Effector CD8-positive, alpha-beta T cell (primary cell): Measurements from ENCODE around the gene MRGPRE.
"Not testable (repeated sequence)": the region's sequence is repeated elsewhere in the genome, so short reads cannot be mapped to it uniquely, and the experiment has no call there.

Experiments used
- DNase-seq: peaks from one replicate; lab custom pipeline; 2025; lab: John Stamatoyannopoulos, UW
- total RNA-seq, 4 experiments: gene quantifications; one replicate each; lab custom pipeline; 2026; lab: John Stamatoyannopoulos, UW

Gene MRGPRE
- total RNA-seq = 0 to 0.09 (median 0) reads per million in 4 experiments

DNA sequence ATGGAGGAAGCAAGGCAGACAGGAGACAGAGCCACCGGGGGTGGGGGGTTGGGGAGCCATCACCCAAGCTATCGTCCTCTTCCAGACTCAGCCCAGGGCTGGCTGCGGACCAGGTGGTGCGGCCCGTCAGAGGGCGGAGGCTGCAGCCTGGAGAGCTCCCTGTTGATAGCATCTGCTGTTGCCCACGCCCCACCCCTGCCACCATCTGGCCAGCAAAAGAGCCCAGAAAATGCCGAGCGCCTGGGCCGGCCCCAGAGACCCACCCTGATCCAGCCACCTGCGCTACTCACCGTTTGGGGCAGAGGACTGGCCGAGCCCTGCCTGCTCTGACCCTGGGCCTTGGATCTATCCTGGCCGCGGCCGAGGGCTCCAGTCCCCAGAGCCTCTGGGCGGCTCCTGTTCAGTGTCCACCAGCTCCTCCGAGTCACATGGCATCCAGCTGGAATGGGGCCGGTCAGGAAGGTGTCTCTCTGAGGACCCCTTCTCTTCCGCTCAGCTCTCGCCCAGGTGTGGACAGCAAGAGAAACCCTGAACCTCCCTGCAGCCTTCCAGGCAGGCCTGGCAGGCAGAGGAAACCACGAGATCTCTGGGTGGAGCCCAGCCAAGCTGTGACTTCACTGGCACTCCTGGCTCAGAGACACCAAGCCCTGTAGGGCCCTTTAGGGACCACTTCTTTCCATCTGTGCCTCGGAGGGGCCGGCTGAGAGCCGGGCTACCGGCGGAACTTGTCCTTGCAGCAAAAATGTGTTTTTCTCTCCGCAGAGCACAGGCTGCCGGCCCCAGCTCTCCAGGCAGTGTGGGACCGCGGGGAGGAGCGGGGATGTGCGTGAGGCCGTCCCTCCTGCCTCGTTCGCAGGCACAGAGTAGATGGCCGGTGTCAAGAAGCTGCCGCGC lies at the start of gene MRGPRE:
MRGPRE (minus strand) TSS at position 567 of the 894 bp plus-strand sequence. CDS start 3,618 bp downstream, outside the sequence.
- DNase-seq = no peak

DNA sequence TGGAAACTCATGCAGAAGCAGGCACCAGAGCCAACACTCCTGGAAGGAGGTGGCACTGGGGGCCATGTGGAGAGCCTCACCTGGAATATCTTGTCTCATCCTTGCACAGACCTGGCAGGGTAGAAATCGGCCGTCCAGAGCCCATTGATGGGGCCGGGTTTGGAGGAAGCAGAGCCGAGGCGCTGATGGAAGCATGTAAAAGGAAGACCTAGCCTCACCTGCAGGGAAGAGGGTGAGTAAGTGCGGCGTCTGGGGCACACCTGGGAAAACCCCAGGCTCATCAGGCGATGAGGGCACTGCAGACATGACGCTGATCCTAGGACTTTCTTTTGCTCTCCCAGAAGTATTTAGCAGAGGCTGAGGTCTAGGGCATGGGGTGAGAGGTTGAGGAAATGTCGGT lies 48.9 kb upstream of the MRGPRE start:
- DNase-seq = not testable (repeated sequence)

DNA sequence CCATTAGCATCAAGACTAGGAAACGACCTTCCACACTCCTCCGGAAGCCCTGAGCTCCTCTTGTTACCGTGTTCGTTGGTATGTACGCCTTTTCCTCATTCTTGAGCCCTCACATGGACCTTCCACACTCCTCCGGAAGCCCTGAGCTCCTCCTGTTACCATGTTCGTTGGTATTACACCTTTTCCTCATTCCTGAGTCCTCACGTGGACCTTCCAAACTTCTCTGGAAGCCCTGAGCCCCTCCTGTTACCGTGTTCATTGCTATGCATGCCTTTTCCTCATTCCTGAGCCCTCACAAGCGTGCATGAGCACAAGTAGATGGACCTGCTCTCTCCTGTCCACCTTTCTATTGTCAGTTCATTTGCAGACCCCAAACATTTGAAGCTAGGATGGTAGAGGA lies 48.4 kb upstream of the MRGPRE start:
- DNase-seq = not testable (repeated sequence)

DNA sequence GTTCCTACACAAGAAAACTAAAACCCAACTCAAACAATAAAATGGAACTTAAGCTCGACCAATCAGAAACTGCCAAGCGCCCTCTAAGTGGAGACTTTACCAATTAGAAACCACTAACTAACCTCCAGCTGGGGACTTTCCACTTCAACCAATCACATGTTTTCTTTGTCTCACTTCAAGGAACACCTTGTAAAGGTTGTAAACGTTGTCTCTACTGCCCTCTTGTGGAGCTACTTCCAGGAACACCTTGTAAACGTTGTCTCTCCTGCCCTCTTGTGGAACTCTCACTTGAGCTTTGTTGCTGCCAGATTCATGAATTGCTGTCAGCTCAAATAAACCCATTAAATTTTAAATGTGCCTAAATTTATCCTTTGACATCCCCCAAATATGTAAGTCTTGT lies 46.7 kb upstream of the MRGPRE start:
- not testable (repeated sequence) for DNase-seq

DNA sequence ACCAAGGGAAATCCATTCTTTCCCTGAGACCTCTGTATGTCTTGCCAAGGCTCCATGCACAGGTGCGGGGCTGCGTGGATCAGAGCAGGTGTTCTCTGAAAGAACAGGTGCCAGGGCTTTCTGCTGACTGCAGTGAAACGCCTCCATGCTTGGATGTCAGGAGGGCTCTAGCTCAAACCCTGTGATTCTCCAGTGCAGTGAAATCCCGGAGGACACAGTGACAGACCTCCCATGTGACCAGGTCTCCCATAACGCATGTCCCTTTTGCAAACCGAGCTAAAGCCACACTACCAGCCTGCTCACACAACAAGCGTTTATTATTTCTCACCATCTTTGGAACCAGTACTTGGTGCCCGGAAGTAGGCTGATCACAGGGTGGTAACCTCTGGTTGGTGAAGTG lies 41.4 kb upstream of the MRGPRE start:
- not testable (repeated sequence) for DNase-seq

- not testable (repeated sequence) for DNase-seq
These were observed 30.3 kb upstream of the MRGPRE start for GRCh38 chr11:3262548-3262947.

DNA sequence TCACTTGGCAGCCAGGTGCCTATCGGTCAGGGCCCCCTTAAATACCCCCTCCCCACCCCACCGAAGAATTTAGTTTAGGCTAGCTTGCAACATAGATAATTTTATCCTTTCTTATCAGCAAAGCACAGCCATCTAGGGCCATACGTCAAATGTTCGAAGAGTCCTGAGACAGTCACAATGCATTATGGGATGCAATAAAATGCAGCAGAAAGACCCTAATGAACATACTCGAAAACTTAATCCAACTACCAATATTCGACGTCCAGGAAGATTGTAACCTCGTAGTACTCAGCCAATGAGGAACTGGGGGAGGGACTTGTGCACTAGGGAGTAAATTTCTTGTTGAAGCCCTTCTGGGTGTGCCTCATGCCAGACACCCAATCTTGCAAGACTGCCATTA lies 29.6 kb upstream of the MRGPRE start:
- not testable (repeated sequence) for DNase-seq

DNA sequence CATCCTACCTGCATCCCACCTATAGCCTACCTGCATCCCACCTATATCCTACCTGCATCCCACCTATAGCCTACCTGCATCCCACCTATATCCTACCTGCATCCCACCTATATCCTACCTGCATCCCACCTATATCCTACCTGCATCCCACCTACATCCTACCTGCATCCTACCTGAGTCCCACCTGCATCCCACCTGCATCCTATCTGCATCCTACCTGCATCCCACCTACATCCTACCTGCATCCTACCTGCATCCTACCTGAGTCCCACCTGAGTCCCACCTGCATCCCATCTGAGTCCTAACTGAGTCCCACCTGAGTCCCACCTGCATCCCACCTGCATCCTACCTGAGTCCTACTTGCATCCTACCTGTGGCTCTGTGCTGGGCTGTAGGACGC lies 25.3 kb upstream of the MRGPRE start:
- DNase-seq = not testable (repeated sequence)

DNA sequence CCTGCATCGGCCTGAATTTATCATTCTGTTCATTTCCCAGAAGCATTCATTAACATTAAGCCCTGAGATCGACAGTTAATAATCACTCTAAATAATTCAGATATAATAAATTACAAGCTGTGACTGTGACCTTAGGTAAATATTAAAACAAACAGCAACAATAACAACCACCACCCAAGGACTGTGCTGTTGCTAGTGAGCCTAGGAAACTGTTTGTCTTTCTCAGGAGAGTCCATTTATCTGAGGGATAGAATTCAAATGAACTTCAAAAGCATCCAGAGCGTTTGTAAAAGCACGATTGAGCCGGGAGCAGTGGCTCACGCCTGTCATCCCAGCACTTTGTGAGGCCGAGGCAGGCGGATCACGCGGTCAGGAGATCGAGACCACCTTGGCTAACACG lies 23.0 kb upstream of the MRGPRE start:
- DNase-seq = not testable (repeated sequence)

GRCh38 chr11:3254773-3255172 lies 22.6 kb upstream of the MRGPRE start:
- not testable (repeated sequence) for DNase-seq

- DNase-seq = no peak
These were observed 12.9 kb upstream of the MRGPRE start for GRCh38 chr11:3245071-3245470.

- DNase-seq = no peak
These were observed 11.7 kb upstream of the MRGPRE start for GRCh38 chr11:3243880-3244279.

- no peak for DNase-seq
These were observed 4.9 kb upstream of the MRGPRE start for GRCh38 chr11:3237119-3237518.

DNA sequence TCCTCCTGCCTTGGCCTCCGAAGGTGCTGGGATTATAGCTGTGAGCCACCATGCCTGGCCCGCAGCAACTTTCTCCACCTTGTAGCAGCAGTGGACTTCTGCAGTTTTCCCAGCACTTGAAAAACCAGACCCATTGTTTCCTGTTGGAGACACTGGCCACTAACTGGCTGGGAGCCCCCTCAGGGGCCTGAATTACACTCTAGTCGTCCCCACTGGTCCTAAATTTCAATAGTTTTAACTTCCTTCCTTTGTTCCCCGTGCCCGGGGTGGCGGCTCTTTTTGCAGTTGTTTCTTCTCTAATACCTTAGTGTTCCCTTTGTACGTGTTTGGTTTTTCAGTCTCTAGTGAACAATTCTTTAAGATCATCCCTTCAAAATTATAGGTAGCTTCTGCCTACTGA lies 2.6 kb upstream of the MRGPRE start:
- no peak for DNase-seq

- no peak for DNase-seq
These were observed 739 bp upstream of the MRGPRE start for GRCh38 chr11:3232956-3233355.

DNA sequence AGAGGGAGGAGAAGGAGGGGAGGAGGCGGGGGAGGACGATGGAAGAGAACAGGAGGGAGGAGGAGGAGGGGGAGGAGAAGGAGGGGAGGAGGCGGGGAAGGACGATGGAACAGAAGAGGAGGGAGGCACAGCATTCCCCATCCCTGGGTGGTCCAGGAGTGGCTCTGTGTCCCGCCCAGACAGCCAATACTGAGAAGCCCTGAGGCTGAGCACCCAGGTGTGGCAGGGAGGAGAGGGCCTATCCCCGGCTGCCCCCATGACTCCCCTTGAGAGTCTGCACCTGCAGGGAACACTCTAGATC lies 717 bp downstream of the MRGPRE start:
- no peak for DNase-seq

DNA sequence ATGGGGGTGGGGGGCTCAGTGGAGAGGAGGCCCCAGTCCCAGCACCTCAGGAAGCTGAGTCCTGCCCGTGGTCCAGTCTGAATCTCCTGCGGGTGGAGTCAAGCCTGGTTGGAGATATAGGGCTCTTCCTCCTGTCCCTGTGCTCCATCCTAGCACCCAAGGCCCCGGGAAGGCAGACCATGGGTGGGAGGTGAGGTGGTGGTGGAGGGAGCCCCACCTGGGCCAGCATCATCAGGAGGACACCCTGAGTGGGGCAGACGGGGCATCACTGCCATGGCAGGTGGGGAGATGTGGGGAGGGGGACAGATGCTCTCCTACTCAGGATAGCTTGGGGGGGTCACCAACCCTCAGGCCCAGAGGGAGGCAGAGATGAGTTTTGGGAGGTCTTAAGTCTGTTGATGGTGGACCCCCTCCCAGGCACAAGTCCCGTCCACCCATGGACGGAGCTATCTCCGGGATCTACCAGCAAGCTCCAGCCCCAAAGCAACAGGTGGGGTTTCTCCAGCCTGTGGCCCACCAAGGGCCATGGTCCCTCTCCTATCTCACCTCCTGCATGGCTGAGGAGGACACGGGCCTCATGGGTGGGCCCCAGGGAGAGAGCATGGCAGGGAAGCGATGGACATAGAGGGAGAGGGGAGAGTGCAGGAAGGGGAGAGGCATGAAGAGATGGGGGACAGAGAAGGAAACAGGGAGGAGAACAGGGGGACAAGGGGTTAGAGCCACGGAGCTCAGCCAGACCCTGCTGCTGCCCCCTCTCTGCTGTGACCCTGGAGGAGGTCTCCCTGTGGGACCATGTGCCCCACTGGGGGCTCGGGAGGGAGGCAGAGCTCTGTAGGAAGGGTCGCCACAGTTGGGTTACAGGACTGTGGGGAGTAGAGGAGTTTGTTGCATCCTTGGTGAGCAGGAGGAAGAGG lies 1.3 kb downstream of the MRGPRE start:
- DNase-seq = no peak

DNA sequence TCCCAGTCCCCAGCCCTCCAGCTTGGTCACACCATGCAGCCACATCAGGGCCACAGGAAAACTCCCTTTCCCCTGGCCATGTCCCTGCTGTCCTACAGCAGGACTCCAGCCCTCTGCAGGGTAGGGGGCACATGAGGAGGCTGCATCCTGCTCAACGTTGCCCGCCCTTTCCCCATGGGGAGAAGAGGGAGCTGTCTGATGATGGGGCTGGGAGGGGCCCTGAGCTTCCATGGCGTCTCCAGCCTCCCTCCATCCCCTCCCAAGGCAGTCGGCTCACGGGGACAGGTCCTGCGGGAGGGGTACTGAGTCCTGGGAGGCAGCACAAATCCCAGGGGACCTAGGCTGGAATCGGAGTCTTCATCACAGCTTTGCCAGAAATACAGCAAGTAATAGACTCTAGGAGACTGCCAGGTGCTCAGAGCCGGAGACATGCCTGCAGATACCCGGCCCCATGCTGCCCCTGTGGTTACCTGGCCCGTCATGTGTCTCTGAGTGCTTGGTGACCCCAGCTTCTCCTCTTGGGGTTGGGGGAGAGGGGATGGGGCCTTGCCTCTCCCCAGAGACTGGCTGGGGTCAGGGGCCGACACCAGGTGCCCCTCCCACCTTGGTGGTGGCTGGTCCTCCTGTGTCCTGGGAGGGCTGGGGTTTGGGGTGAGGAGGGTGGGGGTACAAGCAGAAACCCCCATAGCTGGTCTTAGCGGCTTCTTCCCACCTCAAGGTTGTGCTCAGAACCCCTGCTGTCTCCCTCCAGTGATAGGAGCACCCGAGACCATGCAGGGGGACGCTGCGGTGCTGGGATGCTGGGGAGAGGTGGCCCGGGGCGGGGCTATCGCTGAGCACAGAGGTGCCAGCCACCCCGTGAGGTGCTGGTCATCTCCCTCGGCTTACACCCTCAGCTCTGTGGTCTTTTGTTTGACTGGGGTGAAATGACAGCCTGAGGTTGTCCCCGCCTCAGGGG lies 2.3 kb downstream of the MRGPRE start:
- no peak for DNase-seq

DNA sequence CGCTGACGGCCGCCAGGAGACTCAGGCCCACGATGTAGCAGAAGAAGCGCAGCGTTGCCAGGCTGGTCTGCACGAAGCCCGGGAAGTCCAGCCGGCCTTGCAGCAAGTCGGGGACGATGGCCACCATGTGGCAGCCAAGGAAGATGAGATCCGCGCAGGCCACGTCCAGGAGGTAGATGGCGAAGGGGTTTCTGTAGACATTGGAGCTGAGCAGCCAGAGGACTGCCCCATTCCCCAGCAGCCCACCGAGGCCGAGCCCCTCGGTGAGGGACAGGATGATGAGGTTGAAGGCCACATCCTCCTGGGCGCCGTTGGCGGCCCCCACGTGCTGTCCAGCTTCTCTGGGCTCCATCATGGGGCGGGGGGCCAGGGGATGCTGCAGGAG lies 3.8 kb downstream of the MRGPRE start:
- DNase-seq = no peak

GRCh38 chr11:3227568-3228444 lies 4.4 kb downstream of the MRGPRE start:
- no peak for DNase-seq
